Measurements from ENCODE around the gene CDH4.
A peak's percentile ranks its signal among the peaks of the same experiment; 100 is the strongest.

Gene CDH4

DNA sequence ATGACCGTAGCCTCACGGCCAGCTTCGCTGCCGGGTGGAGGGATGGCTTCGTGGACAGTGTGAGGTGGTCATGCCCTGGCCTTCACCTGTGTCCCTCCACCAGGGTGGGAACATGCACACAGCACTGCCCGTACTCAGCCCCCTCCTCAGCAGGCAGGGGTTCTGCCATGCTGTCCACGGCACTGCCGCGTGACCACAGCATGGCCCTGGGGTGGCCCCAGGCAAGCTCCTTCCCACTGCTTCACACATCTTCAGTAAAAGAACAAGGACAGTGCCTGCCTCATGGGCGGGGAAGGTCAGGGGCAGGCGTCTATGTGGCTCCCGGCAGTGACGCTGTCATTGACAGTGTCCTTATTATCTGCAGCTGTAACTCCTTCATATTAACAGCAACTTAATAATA lies 607.7 kb downstream of the CDH4 start:
- DNase-seq: no peak

DNA sequence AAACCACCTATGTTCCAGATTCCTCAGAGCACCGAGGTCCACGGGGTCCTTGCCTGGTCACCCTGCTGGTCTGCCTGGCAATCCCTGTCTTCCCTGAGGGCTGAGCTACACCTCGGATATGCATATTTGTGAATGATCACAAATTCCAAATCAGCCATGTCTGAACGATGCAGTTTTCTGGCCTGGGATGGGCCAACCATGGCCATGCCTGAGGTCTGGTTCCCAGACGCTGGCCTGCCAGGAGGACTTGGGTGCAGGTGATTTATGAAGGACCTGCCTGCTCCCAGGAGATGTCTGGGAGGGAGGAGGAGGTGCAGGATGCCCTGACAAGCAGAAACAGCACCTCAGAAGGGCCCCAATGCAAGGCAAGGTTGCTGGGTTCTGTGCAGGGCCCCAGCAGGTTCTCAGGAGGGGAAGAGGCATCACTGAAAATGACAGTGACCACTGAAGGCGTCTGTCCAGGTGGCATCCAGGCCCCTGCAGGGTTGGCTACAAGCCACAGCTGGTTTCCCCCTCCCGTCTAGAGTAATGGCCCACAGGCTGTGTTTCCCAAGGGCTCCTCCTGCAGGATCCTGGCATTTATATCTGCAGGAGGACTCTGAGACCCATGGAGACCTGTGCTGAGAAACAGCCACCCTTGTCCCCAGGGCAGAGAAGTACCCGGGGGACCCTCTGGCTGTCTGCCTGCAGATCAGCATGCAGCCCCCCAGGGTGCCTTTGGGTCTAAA lies 608.4 kb downstream of the CDH4 start:
- DNase-seq: no peak

DNA sequence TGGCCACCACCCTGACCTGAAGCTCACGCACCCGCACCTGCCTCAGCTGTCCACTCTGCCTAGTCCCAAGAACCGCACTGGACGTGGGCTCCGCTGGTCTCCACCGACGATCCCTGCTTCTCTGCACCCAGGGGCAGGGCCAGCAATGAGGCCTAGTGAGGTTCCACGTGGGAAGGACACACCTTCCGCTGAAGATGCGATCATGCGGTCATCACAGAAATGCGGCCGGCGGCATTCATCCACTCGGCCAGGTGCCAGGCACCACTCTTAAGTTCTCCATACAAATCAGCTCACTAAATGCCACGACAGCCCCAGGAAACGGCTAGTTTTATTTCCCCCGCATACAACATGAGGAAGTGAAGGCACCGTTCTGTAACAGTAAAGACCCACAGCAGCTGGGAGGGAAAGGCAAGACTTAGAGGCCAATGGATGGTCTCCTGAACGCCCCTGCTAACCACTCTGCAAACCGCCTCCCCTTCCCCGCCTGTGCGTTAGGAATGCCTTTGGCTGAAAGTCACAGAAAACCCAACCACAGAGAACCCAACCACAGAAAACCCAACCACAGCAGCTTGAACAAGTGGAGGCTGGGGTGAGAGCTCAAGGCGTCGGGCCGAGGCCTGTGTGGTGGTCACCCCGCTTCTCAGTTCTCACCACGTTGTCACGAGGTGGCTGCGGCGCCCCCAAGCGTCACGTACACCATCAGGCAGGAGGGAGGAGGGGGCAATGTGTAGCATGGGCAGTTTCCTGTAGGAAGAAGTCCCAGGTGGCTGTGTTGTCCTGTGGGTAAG lies 609.2 kb downstream of the CDH4 start:
- DNase-seq: no peak

DNA sequence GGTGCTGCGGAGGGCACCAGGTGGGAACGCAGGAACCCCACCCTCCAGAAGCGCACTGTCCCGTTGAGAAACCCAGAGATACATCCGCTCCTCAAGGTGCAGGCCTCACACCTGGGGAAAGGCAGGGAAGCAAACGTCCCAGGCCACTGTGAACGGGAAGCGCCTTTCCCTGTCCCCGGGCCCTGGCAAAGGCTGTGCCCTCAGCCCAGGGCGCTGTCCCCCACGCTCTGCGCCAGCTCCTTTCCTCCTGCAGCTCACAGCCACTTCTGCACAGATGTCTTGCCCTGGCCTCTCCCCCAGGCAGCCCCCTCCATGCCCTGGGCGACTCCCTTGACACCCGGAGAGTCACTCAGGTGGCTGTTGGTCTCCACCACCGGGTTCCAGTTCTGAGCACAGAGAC lies 609.8 kb downstream of the CDH4 start:
- DNase-seq: no peak

DNA sequence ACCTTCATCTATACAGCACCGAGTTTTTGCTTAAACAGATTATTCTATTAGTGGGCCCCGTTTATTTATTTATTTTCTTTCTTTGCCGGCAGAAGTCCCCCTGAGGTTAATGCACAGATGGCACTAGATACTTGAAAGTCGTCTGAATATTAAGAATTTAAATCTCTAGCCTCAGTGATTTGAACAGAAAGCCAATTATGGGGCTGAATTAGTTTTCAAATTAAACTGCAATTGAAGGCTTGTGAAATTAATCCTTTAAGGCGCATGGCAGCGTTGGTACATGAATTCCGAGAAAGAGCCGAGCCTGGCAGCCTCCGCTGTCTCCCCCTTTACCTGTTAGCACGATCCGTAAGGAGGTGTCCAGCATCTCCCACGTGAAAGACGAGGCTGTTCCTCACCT lies 610.8 kb downstream of the CDH4 start:
- DNase-seq: no peak

DNA sequence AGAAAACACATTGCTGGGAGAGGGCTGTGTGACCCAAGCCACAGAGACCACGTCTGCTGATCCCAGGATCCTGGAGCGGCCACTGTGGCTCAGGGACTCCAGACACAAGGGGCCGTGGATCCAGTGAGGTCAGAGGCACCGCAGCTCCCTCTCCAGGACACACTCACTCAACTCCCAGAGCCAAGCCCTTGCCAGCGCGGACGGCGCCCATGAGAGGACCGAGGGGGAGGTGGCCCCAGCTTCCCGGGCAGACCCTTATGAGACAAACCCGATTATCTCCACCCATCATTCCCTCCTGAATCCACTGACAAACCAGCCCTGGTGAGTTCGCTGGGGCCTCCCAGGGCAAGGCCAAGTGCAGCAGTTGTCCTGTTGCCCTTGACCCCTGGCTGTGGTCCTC lies 612.4 kb downstream of the CDH4 start:
- no peak for DNase-seq

DNA sequence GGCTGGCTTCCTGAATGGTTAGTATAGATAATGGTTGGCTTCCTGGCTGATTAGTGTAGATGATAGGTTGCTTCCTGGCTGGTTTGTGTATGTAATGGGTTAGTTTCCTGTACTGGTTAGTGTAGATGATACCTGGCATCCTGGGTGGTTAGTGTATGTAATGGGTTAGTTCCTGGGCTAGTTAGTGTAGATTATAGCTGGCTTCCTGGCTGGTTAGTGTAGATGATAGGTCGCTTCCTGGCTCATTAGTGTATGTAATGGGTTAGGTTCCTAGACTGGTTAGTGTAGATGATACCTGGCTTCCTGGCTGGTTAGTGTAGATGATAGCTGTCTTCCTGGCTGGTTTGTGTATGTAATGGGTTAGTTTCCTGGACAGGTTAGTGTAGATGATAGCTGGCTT lies 613.3 kb downstream of the CDH4 start:
- no peak for DNase-seq

DNA sequence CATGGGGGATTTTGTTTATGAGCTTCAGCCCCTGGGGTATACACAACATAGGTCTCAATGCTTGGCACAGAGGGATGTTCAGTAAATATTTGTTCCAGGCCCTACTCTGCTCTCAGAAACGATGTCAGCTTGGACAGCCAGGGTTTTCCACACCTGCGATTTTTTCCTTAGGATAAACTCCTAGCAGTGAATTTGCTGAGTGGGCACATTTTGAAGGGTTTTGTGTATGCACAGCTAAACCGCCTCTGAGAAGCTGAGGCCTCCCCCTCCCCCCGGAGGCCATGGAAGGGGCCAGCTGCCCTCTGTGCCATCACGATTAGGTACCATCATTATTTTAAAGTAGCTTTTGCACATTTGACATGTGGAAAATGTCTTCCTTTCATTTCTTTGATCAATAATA lies 614.1 kb downstream of the CDH4 start:
- no peak for DNase-seq

DNA sequence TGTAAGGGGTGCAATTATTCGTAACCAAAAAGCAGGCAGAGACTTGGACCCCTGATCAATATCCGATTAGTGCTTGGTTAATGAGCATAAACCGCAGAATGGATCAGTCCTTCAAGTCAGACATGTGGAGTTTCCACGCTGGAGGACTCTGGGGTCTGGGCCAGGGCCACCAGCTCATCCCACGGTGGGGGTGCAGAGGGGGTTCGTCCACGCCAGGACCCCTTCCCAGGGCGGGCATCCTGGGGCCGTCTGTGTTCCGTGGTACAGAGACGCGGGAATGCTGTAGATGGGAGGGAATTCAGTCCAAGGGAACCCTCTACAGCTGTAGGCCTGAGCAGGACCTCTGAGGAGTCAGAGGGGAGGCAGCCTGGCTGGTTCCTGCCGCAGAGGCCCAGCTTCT lies 615.9 kb downstream of the CDH4 start:
- DNase-seq: no peak

DNA sequence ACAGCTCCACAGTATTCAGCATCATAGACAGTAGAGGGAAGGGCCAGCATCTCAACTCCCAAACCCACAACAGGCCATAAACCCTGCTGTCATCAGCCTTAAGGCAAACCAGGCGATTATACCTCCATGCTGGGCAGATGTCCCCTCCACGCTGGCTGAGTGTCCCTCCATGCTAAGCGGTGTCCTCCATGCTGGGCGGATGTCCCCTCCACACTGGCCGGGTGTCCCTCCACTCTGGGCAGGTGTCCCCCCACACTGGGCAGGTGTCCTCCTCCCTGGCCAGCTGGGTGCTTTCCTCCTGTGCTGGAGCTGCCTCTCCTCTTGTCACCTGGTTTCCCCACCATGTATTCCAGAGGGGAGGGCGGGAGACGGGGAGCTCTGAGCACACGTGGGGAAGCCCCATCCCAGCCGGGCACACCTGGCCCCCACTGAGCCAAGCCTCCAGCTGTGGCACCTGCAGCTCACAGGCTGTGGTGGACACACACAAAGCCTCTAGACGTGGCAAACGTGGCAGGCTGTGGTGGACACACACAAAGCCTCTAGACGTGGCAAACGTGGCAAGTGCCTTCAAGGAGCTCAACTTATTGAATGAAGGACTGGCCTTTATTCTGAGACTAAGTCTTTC lies 616.5 kb downstream of the CDH4 start:
- DNase-seq: no peak

DNA sequence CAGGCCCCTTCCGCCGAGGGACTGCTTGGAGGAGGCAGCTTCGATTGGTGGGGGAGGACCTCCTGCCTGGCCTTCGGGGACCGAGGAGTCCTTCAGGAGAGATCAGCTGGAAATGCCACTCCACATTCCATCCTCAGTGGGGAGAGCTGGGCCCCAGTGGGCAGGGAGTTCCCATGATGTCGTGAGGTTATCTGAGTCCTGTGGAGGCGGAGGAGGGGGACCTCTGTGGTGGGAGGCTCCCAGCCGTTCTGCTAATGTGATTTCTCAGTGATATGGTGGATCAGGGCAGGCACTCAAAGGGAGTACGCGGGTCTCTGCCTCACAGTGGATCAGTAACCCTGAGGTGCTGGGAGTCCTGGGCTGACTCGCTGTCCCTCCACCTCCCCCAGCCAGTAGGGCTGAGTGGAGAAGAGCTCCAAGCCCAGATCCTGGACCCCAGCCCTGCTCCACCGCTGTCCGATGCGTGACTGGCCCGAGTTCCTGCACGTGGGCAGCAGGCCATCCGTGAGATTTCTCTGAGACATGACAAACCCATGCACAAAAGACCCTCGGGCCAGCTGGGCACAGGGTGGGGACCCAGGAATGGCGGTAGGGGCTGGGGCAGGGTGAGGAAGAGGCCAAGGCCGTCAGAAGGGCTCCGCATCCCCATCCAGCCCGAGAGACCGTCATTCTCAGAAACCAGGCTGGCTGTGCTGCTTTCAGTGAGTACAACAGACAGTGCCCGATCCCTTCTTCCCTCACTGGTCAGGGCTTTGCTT lies 617.9 kb downstream of the CDH4 start:
- no peak for DNase-seq

DNA sequence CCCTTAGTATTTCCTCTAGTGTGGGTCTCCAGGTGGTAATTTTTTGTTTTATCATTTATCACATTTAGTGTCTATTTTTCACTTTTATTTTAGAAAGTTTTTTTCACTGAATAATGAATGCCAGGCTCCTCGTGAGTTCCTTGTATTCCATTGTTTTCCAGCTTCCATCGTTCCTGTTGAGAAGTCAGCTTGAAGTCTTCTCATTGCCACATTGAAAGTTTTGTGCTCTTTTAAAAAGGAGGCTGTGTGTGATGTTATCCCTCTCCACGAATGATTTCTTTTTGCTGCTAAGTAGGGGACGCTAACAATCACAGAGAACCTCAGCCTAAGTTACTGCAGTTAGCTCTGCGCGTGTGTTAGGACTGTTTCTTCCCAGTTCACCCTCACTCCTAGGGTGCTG lies 619.1 kb downstream of the CDH4 start:
- DNase-seq: no peak

DNA sequence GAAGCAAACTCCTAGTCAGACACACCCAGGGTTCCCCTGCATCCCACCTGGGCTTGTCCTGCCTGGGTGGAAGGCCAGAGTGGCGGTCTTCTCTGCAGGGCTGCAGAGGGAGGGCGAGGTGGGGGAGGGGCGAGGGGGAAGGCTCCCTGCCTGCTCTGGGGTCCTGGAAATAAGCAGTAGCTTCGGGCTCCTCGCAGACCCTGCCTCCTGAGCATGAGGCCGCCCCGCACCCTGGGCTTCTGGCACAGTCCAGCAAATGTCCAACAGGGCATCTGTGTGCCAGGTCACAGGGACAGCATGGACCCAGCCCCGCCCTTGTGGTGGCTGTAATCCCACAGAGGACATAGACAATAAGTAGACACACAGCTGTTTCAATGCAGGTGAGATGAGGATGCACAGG lies 619.9 kb downstream of the CDH4 start:
- no peak for DNase-seq

DNA sequence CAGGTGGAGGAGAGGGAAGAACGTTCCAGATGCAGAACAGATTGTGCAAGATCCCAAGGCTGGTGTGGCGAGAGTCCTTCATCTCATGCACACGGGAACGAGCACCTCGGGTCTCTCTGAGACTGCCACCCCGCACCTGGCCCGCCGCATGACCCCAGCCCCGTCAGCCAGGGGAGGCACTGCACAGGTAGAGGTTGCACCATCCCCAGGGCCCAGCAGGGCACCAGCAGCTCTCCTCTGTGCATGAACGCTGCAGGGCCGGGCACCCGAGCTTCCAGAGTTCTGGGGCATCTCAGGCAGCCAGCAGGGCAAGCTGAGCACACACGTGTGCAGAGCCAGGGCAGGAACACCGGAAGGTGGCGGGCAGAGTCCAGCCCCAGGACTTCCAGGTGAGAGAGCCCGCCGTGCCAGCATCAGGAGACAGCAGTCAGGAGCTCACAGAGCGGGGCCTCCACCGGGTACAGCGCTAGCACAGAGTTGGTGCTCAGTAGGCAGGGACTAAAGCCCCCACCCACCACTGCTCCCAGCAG lies 620.4 kb downstream of the CDH4 start:
- no peak for DNase-seq

DNA sequence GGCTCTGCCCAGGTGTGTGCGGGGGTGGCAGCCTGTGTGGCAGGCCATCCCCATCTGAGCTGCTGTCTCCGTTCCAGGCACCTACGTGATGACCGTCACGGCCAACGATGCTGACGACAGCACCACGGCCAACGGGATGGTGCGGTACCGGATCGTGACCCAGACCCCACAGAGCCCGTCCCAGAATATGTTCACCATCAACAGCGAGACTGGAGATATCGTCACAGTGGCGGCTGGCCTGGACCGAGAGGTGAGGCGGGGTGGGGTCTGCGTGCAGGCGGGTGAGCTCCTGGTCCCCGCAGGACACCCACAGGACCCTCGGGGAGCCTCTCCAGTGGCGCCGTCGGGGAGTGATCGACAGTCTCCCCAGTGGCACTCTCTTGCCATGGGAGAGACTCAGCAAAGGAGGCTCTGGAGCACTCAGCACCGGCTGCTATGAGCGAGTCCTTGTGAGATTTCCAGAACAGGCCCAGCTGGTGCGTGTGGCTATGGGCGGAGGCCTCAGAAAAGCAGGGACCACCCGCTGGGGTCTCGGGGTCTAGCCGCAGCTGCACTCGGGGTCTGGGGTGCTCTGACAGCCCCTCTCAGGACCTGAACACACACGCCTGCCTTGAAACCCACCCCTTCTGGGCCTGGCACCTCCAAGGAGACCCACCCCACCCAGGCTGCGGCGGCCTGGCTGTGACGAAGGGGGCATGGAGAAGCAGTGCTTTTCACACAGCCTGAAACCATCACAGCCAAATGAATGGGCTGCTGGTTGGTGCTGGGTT lies 621.8 kb downstream of the CDH4 start:
- no peak for DNase-seq

DNA sequence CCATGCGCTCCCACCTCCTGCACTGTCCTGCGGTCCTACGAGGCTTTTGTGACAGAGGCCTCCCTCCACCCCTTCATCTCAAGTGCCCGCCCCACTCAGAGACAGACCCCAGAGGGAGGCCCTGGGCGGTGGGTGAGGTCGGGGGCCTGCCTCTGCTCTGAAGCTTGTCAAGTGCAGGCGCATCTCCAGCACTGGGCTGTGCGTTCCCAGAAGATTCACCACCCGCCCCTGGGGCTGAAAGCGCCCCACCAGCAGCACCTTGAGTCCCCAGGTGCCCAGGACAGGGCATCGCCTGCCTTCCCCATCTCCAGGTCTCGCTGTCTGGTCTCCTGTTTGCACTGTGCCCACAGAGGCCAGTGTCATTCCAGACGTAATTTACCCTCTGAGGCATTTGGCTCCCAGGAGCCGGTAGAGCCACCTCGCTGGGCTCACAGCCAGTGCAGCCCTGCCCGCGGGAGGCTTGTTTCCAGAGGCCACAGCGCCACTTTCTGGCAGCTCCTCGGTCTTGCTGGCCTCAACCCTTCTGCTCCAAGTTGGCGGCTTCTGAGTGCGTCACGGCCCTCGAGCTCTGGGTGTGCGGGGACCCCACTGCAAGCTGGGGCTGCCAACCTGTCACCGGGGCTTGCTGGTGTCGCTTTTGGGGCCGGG lies 622.5 kb downstream of the CDH4 start:
- DNase-seq: peak; percentile 8

DNA sequence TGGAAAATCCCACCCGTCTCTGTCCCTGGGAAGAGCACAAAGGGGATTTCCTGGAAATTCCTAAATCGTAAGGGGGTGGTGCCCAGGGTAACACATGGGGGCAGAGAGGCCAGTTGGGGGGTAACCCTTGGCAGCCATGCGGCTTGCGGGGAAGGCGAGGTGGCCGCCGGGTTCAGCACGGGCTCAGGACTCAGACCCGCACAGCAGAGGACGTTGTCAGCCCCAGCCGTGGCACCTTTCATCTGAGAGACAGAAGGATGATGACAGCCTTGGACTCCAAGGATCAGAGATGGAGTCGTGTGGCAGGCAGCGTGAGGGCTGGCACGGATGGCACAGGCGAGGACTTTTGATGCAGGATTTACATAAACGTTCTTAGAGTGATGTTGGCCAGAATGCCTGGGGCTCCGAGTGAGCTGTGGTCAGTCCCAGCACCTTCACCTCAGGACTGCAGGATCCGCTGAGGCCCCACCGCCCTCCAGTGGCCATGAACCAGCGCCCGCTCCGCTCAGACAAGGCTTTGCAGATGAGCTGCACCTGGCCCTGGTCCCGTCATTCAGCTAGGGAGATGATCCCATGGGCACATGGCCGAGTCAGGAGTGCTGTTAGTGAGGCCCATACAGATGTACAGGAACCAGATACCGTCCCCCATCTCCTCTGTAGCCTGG lies 623.3 kb downstream of the CDH4 start:
- no peak for DNase-seq

DNA sequence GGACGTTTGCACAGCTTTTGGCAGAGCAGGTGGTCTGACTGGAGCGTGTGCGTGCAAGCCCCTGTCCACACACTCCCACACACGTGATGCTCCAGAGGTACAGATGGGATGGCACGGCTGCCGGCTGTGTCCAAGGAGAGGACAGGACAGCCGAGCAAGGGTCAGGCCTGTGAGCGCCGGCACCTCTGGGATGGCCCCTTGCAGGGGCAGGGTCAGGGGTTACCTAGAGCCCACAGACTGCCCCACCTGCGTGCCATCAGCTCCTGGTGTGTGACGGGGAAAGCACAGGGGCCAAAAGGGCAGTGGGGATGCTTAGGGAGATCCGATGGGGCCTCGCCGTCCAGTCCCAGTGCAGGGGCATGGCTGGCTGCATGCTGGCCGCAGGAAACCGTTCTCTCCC lies 623.9 kb downstream of the CDH4 start:
- no peak for DNase-seq

DNA sequence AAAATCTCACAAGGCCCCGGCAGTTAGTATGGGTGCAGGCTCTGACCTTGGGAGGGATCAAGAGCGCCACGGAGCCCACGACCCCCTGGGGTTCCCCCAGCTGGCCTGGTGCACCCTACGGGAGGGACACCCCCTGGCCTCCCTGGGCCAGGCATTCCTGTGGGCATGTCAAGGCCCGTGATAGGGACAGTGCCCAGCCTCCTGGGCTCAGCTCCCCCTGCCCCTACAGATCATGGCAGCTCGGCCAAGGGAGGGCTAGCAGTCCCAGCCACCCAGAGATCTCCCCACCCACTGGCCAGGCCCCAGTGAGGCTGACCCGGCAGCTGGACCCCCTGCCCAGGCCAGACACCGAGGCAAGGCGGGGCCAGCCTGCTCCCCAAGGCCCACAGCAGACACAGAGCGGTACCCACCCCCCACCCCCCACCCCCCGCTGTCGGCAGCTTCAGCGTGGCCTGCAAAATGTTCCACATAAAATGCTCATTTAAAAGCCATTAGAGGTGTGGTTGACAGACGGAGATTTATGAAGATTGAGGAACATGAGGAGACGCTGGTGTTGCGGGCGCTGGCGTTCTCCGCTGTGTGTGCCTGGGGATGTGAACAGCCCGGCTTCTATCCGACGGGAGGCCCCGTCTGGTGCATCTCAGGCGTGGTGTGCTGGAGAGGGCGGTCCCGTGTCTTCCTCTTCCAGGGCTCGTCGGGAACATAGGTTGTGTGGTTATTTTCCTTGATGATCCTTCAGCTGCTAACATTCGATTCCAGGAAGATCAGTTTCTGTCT lies 625.1 kb downstream of the CDH4 start:
- no peak for DNase-seq

DNA sequence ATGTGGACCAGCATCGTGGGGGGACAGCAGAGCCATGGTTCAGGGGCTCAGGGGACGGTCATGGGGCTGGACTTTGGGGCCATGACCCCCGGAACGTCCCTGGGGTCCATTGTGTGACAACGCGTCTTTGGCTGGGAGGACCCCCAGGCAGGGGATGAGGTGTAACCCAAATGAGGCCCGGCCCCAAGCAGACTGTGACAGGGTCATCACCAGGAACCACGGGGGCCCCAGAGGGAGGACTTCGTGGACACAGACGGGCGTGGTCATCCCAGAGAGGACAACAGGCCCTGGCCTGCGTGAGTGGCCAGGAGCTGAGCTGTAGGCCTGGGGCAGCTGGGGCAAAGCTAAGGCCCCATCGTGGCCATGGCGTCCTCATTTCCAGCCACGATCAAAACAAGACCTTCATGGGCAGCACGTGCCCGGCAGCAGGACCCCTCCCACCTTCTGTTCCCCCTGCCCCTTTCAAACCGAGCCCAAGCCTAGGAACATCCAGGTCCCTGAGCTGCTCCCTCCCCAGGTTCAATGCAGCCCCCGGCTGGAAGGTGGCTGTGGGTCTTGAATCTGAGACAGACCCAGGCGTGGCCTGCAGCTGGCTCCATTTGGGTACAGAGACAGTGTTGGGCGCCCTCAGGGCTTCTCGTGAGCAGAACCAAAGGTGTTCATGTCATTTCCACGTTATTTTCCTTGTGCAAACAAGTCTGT lies 625.9 kb downstream of the CDH4 start:
- DNase-seq: no peak
